Thymus (tissue), 14 donors: Measurements from ENCODE around the gene GPRC5B. TPM values are rescaled to one million over a fixed set of nuclear protein-coding genes. Genes with fewer than 3 reads are reported as not detected.

ENCODE experiments used
- DNase-seq, 9 donors: peaks; one replicate each; pipeline ENCODE4 v3.0.0-alpha.2; 2013; ENCODE audit warnings: low spot score in 9 of 9, low read depth in 6 of 9, missing footprints in 1 of 9
- H3K27ac ChIP-seq, 2 donors: one replicate each; pipeline ENCODE4 v1.5.1; 2013; ENCODE audit warnings: control low read depth in 1 of 2, low read depth in 1 of 2, low read length in 1 of 2, mild to moderate bottlenecking in 1 of 2, moderate library complexity in 1 of 2
- H3K27me3 ChIP-seq, 2 donors: one replicate each; pipeline ENCODE4 v1.5.1; 2013; ENCODE audit warnings: low read length in 1 of 2; ENCODE audit not compliant: control insufficient read depth in 2 of 2, insufficient read depth in 1 of 2
- H3K36me3 ChIP-seq, 2 donors: one replicate each; pipeline ENCODE4 v1.5.1; 2013; ENCODE audit warnings: low read length in 1 of 2, mild to moderate bottlenecking in 1 of 2, moderate library complexity in 1 of 2; ENCODE audit not compliant: control insufficient read depth in 2 of 2, insufficient read depth in 2 of 2
- H3K4me1 ChIP-seq, 2 donors: one replicate each; pipeline ENCODE4 v1.5.1; 2013; ENCODE audit warnings: low read length in 2 of 2; ENCODE audit not compliant: control insufficient read depth in 2 of 2, insufficient read depth in 2 of 2
- H3K4me3 ChIP-seq, 2 donors: one replicate each; pipeline ENCODE4 v1.5.1; 2013; ENCODE audit warnings: low read length in 2 of 2, control low read depth in 1 of 2, mild to moderate bottlenecking in 1 of 2
- H3K9me3 ChIP-seq, 2 donors: one replicate each; pipeline ENCODE4 v1.5.1; 2013; ENCODE audit warnings: low read length in 1 of 2, mild to moderate bottlenecking in 1 of 2; ENCODE audit not compliant: control insufficient read depth in 2 of 2, insufficient read depth in 1 of 2
- WGBS: extraction: QIAGEN DNeasy Blood & Tissue Kit; methylation state at CpG from one replicate; pipeline ENCODE4 v1.1.7; 2013; 5-methylcytosine and 5-hydroxymethylcytosine counted together
- long read RNA-seq, 10 donors: transcript quantifications; one replicate each; lab custom pipeline, GENCODE V29; 2026
- polyA plus RNA-seq: library from polyadenylated mRNA; stranded (reverse); fragments of 200-250 nt; gene quantifications from one replicate; pipeline ENCODE4 v1.2.3, GENCODE V29; 2013
- total RNA-seq: library from RNA; stranded (reverse); fragments of 120-200 nt; gene quantifications from one replicate; pipeline ENCODE4 v1.2.4, GENCODE V29; 2013
- donor health status: healthy.

The GPRC5B gene, protein sequence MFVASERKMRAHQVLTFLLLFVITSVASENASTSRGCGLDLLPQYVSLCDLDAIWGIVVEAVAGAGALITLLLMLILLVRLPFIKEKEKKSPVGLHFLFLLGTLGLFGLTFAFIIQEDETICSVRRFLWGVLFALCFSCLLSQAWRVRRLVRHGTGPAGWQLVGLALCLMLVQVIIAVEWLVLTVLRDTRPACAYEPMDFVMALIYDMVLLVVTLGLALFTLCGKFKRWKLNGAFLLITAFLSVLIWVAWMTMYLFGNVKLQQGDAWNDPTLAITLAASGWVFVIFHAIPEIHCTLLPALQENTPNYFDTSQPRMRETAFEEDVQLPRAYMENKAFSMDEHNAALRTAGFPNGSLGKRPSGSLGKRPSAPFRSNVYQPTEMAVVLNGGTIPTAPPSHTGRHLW
- total RNA-seq (1.5 TPM), polyA plus RNA-seq (7.8 TPM)
- long read RNA-seq, donor 1 = 0 reads
- long read RNA-seq, donor 2 = 0 reads
- long read RNA-seq, donor 3, full-length matches to known transcripts = 2 of 2 reads
- long read RNA-seq, donor 3, partial matches to known transcripts = 0 of 2 reads
- long read RNA-seq, donor 3, other reads (novel, unspliced or antisense) = 0 of 2 reads
- long read RNA-seq, donor 4, full-length matches to known transcripts = 1 of 1 reads
- long read RNA-seq, donor 4, partial matches to known transcripts = 0 of 1 reads
- long read RNA-seq, donor 4, other reads (novel, unspliced or antisense) = 0 of 1 reads
- long read RNA-seq, donor 5, full-length matches to known transcripts = 17 of 22 reads
- long read RNA-seq, donor 5, partial matches to known transcripts = 5 of 22 reads
- long read RNA-seq, donor 5, other reads (novel, unspliced or antisense) = 0 of 22 reads
- long read RNA-seq, donor 6, full-length matches to known transcripts = 1 of 1 reads
- long read RNA-seq, donor 6, partial matches to known transcripts = 0 of 1 reads
- long read RNA-seq, donor 6, other reads (novel, unspliced or antisense) = 0 of 1 reads
- long read RNA-seq, donor 7 = 0 reads
- long read RNA-seq, donor 8 = 0 reads
- long read RNA-seq, donor 9, full-length matches to known transcripts = 4 of 4 reads
- long read RNA-seq, donor 9, partial matches to known transcripts = 0 of 4 reads
- long read RNA-seq, donor 9, other reads (novel, unspliced or antisense) = 0 of 4 reads
- long read RNA-seq, donor 10, full-length matches to known transcripts = 3 of 3 reads
- long read RNA-seq, donor 10, partial matches to known transcripts = 0 of 3 reads
- long read RNA-seq, donor 10, other reads (novel, unspliced or antisense) = 0 of 3 reads

DNA sequence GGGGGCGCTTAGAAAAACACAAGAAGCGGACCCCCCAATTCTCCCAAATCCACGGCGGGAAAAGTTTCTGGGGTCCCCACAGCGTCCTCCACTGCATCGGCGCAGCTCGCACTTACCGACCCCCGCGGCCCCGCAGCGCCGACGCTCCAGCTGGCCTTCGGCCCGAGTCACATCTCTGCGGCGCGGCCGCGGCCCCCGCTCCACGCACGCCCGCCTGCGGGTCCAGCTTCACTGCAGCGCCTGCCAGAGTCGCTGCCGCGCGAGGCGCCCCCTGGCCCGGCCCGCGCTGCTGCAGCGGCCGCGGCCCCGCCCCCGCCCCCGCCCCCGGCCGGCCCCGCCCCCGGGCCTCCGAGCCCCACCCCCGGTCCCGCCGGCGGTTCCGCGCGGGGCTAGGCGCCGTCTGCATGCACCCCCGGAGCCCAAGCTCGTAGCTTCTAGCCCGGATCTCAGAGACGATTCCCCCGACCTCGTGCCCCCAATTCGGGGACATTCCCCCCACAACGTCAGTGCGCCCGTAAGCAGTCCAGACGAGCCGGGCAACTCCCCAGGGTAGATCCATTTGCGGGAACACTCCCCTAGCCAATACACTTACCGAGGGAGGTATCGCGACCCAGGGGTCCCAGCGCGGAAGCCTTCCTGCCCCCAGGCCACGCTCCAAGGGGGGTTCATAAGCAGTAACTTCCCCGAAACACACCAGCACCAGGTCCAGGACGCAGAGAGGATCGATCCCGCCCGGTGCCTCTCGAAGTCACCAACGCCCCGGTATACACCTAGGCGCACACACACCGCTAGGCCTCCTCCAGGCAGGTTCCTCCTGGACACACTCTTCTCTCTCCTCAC lies at the start of gene GPRC5B:
Gene GPRC5B (minus strand): TSS at position 238 of the 840 bp plus-strand sequence. CDS start 12,003 bp downstream, outside the sequence.
- Histone ChIP-seq H3K9me3 (no peaks in the 10 kb centered on the region), H3K4me3 (peak within 1 kb of the TSS; percentile 26 to 53), H3K4me1 (peaks cover 4 to 7% of the 10 kb centered on the region in 2 donors), H3K27ac (no peak within 1 kb of the TSS), H3K27me3 (peaks cover 46 to 55% of the 10 kb centered on the region in 2 donors), H3K36me3 (no peaks in the 10 kb centered on the region)
- DNase-seq = peak in 5 of 9 donors; percentile 15 to 41 (median 31)
- 1% methylated on average over 85 of the region's 85 CpGs for WGBS

DNA sequence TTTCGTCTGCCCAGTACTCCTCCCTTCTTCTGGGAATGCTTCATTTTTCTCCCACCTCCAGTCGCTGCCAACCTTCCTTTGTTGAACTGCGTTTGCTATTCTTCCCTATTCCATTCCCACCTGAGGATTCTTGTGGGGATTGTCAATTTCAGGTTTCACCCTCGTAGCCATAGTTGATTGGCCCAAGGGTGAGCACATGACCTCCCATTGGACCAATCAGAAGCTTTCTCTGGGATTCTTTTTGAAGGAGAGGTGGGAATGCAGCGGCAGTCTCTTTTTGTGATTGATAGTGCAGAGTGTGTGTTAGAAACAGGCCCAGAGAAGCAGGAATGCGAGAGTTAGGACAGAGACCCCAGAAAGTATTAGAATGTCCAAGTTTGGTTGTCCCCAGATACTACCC lies 49.1 kb upstream of the GPRC5B start:
- WGBS = 88% methylated on average over 6 of the region's 6 CpGs
- Histone ChIP-seq H3K27me3 (no peaks in the 10 kb centered on the region), H3K4me1 (no peaks in the 10 kb centered on the region), H3K36me3 (no peaks in the 10 kb centered on the region), H3K27ac (no peak overlapping the region), H3K4me3 (no peak overlapping the region), H3K9me3 (no peaks in the 10 kb centered on the region)
- no peak for DNase-seq

DNA sequence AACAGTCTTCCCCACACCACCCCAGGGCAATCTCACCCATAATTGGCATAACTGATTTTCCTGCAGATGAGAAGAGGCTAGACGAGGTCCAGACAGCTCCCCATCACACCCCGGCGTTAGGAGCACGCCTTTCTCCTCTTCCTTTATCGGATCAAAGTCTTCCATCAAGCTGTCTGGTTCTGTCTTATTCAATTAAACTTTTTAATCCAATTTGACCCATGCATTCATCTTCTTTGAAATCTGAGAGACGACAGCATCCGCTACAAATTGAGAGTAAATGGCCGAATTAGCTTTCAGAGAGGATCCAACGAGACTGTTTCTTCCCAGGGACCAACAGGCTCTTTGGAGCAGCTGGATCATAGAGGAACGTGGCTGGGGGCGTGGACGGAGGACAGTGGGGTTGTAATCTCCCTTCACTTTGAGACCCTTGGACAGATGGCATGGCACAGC lies 44.4 kb upstream of the GPRC5B start:
- Histone ChIP-seq H3K9me3 (no peaks in the 10 kb centered on the region), H3K27ac (no peak overlapping the region), H3K4me1 (no peaks in the 10 kb centered on the region), H3K36me3 (no peaks in the 10 kb centered on the region), H3K27me3 (no peaks in the 10 kb centered on the region), H3K4me3 (no peak overlapping the region)
- WGBS = 81% methylated on average over 12 of the region's 12 CpGs
- DNase-seq = no peak

DNA sequence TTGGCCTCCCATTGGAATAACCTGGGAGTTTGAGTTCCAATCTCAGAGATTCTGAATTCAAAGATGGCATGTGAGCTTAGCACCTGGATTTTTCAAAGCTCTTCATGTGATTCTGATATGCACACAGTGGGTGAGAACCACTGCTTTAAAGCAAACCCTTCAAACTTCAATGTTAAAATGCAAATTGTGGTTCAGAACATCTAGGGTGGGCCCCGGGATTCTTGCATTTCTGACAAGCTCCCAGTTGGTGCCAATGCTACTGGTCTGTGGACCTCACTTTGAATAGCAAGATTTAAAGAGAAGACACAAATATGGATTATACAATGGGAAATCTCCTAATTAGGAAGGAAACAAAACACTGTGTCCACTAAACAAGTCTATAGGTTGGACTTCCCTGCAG lies 43.8 kb upstream of the GPRC5B start:
- no peak overlapping the region for H3K4me3 ChIP-seq
- WGBS = 77% methylated on average over 1 of the region's 1 CpG
- no peaks in the 10 kb centered on the region for H3K4me1 ChIP-seq
- no peaks in the 10 kb centered on the region for H3K27me3 ChIP-seq
- no peaks in the 10 kb centered on the region for H3K36me3 ChIP-seq
- no peak for DNase-seq
- no peaks in the 10 kb centered on the region for H3K9me3 ChIP-seq
- no peak overlapping the region for H3K27ac ChIP-seq

DNA sequence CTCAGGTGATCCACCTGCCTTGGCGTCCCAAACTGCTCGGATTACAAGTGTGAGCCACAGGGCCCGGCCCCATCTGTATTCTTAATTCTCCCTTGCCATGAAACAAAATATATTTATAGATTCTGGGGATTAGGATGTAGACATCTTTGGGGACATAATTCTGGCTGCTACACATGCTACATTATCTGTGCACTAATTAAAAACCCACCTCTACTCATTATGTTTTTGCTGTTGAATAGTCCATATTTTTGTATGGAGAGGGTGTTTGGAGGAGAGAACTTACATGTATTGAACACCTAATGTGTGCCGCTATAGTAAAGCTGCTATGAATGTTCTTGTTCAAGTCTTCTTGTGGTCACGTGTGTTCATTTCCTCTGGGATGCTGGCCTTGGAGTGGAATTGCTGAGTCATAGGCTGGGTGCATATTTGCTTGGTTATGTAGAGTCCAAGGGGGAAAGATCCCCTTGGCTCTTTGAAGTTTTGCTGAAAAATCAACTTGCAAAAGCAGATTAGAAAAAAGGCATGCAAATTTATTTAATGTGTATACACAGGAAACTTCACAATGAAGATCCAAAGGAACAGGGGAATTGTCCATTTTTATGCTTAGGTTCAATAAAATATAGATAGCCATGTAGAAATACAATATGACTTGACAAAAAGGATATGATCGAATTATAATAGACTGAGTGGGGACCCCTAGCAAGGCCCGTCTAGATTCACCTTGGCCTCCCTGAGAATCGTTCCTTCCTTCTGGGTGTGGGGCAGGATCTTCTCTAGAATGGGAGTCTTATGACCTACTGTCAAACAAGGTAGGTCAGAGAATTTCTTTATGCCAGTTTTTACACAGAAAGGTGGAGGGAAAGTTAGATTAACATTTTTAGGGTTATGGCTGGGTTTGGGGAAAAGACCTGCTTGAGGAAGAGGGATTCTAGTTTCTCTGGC lies 42.1 kb upstream of the GPRC5B start:
- DNase-seq = no peak
- WGBS = 82% methylated on average over 8 of the region's 8 CpGs

DNA sequence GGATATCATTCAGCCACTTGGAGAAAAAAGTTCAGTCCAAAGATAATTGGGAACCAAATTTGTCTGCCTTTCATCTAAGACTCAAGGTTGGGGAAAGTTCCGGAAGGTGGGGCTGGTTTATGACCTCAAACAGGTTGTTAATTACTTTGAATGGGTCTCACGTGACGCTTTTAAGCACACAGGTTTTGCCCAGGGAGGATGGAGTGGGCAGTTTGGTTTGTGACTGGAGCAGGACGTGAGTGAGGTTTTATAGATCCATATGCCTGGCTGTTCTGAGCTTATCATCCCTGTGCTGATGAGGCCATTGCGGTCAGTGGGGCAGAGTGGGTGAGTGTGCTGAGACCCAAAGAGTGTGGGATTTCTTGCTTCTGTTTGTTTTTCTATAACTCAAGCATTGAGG lies 38.7 kb upstream of the GPRC5B start:
- Histone ChIP-seq H3K9me3 (no peaks in the 10 kb centered on the region), H3K4me3 (no peak overlapping the region), H3K27me3 (no peaks in the 10 kb centered on the region), H3K36me3 (no peaks in the 10 kb centered on the region), H3K4me1 (no peaks in the 10 kb centered on the region), H3K27ac (no peak overlapping the region)
- DNase-seq = no peak
- 71% methylated on average over 5 of the region's 5 CpGs for WGBS

More for the DNA sequence above, 42.1 kb upstream of the GPRC5B start:
- H3K4me3 ChIP-seq = no peak overlapping the region
- H3K27ac ChIP-seq = no peak overlapping the region
- H3K4me1 ChIP-seq = no peaks in the 10 kb centered on the region
- H3K27me3 ChIP-seq = no peaks in the 10 kb centered on the region
- H3K36me3 ChIP-seq = no peaks in the 10 kb centered on the region
- no peaks in the 10 kb centered on the region for H3K9me3 ChIP-seq

DNA sequence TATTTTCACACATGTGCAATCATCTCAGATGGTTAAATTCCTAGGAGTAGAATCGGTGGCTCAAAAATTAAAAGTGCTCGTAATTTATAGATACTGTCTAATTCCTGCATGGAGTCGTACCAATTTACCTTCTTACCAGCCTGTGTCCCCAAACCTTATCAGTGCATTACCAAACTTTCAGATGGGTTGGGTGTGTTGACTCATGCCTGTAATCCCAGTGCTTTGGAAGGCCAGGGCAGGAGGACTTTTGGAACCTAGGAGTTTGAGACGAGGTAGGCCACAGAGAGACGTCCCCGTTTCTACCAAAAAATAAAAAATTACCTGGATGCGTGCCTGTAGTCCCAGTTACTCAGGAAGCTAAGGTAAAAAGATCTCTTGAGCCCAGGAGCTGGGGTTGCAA lies 34.5 kb upstream of the GPRC5B start:
- H3K9me3 ChIP-seq = no peaks in the 10 kb centered on the region
- no peak overlapping the region for H3K4me3 ChIP-seq
- 96% methylated on average over 7 of the region's 7 CpGs for WGBS

More for the DNA sequence above, 34.5 kb upstream of the GPRC5B start:
- Histone ChIP-seq H3K36me3 (no peaks in the 10 kb centered on the region), H3K27ac (no peak overlapping the region), H3K27me3 (no peaks in the 10 kb centered on the region), H3K4me1 (no peaks in the 10 kb centered on the region)
- DNase-seq = no peak
